OCI-LY3 (cell line): ENCODE results near the gene PRMT7.

Source experiments
- H2AFZ ChIP-seq: fragments of 200-600, 300-600 bp; shearing (Covaris generic); 2 replicates; pipeline ENCODE4 v1.6.0; 2014; ENCODE audit warnings: antibody characterized with exemption, low read depth, low read length
- H3K27ac ChIP-seq: fragments of 200-600, 300-600 bp; sonication (generic); 2 replicates; pipeline ENCODE4 v1.5.1; 2014; ENCODE audit warnings: mild to moderate bottlenecking, low read length, moderate library complexity, mixed read lengths
- H3K27me3 ChIP-seq: fragments of 200-600, 300-600 bp; sonication (generic); 2 replicates; pipeline ENCODE4 v1.6.1; 2014; ENCODE audit warnings: low read depth, low read length, mixed read lengths
- H3K36me3 ChIP-seq: fragments of 200-600, 300-600 bp; sonication (generic); replicated peaks from 2 replicates; pipeline ENCODE3; 2014; ENCODE audit warnings: low read depth, low read length, mixed read lengths
- H3K4me1 ChIP-seq: fragments of 300-600, 200-600 bp; sonication (generic); 2 replicates; pipeline ENCODE4 v1.6.1; 2014; ENCODE audit warnings: low read length, mixed read lengths
- H3K4me2 ChIP-seq: fragments of 200-600, 300-600 bp; sonication (generic); 2 replicates; pipeline ENCODE4 v1.6.1; 2014; ENCODE audit warnings: low read length, mixed read lengths
- H3K4me3 ChIP-seq: fragments of 300-600, 200-600 bp; sonication (generic); 2 replicates; pipeline ENCODE4 v1.5.1; 2014; ENCODE audit warnings: antibody characterized with exemption, mild to moderate bottlenecking, low read length, moderate library complexity
- H3K79me2 ChIP-seq: fragments of 300-600, 200-600 bp; shearing (Covaris generic); 2 replicates; pipeline ENCODE4 v1.6.1; 2014; ENCODE audit warnings: mild to moderate bottlenecking, low read length, mixed read lengths
- H3K9ac ChIP-seq: fragments of 300-600, 200-600 bp; shearing (Covaris generic); 2 replicates; pipeline ENCODE4 v1.6.0; 2014; ENCODE audit warnings: mild to moderate bottlenecking, low read length, moderate library complexity
- H3K9me3 ChIP-seq: fragments of 200-600, 300-600 bp; shearing (Covaris generic); 2 replicates; pipeline ENCODE4 v1.6.1; 2014; ENCODE audit warnings: low read length, mixed read lengths; ENCODE audit not compliant: insufficient read depth
- H4K20me1 ChIP-seq: fragments of 200-600, 300-600 bp; sonication (generic); 2 replicates; pipeline ENCODE4 v1.6.1; 2016; ENCODE audit warnings: low read length, mixed read lengths; ENCODE audit not compliant: insufficient read depth
- EZH2phosphoT487 ChIP-seq: fragments of 200-600 bp; shearing (Covaris generic); IDR thresholded peaks from 2 replicates; pipeline ENCODE4 v1.6.1; 2018; ENCODE audit warnings: antibody characterized with exemption, mixed run types, low read depth
- TF ChIP-seq, protein P1 (sequence below): fragments of 200-600, 300-600 bp; sonication (generic); IDR thresholded peaks from 2 replicates; pipeline ENCODE4 v1.5.1; 2014; ENCODE audit warnings: antibody characterized with exemption, low read length, low read depth

Gene PRMT7

DNA sequence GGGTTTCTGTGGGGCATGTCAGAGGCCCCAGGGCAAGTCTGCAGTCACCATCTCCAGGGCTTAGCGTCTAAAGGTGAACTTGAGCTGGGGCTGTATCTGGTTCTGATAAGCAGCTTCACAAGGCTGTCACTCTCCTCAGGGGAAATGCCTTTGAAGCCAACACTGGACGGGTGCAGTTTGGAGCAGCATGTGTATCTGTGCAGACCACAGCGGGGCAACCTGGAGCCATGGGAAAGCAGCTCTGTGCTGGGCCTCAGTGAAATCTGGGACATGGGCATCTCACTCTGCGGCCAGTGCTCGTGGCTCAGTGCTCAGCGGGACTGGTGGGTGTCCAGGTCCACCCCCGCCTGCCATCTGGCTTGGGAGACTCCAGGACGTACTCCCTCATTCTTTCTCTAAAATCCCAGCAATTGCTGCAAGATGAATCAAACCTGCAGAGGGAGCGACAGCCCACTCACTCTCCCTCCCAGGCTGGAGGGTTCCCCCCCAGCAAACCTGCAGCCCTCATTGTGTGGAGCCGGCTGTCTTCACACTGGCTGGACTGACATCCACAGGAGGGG, 63.5 kb downstream of the PRMT7 start:
- Histone ChIP-seq H3K4me3 (no peak overlapping the region), H3K27ac (no peak overlapping the region), H3K27me3 (peaks cover 3% of the 10 kb centered on the region; the same call in 1 of the 2 replicates), H3K9me3 (no peaks in the 10 kb centered on the region), H3K9ac (no peak overlapping the region), H3K4me1 (peaks cover 16% of the 10 kb centered on the region), H4K20me1 (no peaks in the 10 kb centered on the region), H3K36me3 (no peaks in the 10 kb centered on the region), H2AFZ (no peak overlapping the region), H3K79me2 (no peaks in the 10 kb centered on the region), H3K4me2 (no peak overlapping the region)
- TF ChIP-seq, protein P1, sequence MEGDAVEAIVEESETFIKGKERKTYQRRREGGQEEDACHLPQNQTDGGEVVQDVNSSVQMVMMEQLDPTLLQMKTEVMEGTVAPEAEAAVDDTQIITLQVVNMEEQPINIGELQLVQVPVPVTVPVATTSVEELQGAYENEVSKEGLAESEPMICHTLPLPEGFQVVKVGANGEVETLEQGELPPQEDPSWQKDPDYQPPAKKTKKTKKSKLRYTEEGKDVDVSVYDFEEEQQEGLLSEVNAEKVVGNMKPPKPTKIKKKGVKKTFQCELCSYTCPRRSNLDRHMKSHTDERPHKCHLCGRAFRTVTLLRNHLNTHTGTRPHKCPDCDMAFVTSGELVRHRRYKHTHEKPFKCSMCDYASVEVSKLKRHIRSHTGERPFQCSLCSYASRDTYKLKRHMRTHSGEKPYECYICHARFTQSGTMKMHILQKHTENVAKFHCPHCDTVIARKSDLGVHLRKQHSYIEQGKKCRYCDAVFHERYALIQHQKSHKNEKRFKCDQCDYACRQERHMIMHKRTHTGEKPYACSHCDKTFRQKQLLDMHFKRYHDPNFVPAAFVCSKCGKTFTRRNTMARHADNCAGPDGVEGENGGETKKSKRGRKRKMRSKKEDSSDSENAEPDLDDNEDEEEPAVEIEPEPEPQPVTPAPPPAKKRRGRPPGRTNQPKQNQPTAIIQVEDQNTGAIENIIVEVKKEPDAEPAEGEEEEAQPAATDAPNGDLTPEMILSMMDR, result no peak
- TF ChIP-seq EZH2phosphoT487, result no peak

- H3K4me2 ChIP-seq, result no peak overlapping the region
- no peak overlapping the region for H3K9ac ChIP-seq
- H2AFZ ChIP-seq, result no peak overlapping the region
- no peaks in the 10 kb centered on the region for H4K20me1 ChIP-seq
- no peak overlapping the region for H3K27ac ChIP-seq
- TF ChIP-seq, protein P1, result no peak
- no peak for TF ChIP-seq EZH2phosphoT487
- H3K4me1 ChIP-seq, result peaks cover 8% of the 10 kb centered on the region
- no peaks in the 10 kb centered on the region for H3K36me3 ChIP-seq
- no peak overlapping the region for H3K4me3 ChIP-seq
- peaks cover 3% of the 10 kb centered on the region; the same call in 1 of the 2 replicates for H3K27me3 ChIP-seq
- H3K9me3 ChIP-seq, result no peaks in the 10 kb centered on the region
- no peaks in the 10 kb centered on the region for H3K79me2 ChIP-seq
Observed at GRCh38 chr16:68374961-68375660, 64.3 kb downstream of the PRMT7 start.

DNA sequence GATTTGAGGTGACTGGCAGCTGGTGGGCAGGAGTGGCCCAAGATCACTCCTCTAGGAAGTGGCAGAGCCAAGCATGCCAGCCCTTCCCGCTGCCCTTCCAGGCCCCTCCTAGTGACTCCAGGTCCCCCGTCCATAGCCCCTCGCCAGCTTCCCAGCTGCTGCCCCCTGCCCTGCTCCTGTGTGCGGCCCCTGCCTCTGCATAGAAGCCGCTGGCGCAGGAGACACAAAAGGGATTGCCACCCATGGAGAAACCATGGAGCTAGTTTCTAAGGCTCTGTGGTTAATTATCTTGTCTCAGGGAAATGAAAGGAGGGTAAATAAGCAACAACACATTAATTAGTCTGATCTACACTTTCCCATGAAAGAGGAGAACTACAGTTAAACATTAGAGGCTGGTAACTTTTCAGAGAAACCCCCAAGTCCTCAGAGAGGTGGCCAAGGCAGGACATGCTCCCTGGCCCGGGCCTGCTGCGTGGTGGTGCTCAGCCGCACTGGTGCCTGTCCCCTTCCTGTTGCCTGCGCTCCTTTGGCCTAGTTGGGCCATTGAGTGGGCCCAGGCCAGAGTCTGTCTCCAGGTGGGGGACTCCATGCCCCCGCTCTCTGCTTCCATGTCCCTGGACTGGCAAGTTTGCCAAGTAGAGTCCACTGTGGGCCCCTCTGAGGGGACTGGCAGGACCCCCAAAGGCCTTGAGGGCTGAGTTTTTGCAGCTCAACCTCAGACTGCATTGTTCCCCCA, 65.2 kb downstream of the PRMT7 start:
- Histone ChIP-seq H3K79me2 (no peaks in the 10 kb centered on the region), H3K27ac (no peak overlapping the region), H2AFZ (no peak overlapping the region), H3K27me3 (peaks cover 3% of the 10 kb centered on the region; the same call in 1 of the 2 replicates), H3K9ac (no peak overlapping the region), H3K4me2 (no peak overlapping the region), H3K9me3 (no peaks in the 10 kb centered on the region), H3K36me3 (no peaks in the 10 kb centered on the region), H4K20me1 (no peaks in the 10 kb centered on the region), H3K4me3 (no peak overlapping the region), H3K4me1 (peaks cover 4% of the 10 kb centered on the region; the same call in 1 of the 2 replicates)
- no peak for TF ChIP-seq EZH2phosphoT487
- TF ChIP-seq, protein P1, result no peak

DNA sequence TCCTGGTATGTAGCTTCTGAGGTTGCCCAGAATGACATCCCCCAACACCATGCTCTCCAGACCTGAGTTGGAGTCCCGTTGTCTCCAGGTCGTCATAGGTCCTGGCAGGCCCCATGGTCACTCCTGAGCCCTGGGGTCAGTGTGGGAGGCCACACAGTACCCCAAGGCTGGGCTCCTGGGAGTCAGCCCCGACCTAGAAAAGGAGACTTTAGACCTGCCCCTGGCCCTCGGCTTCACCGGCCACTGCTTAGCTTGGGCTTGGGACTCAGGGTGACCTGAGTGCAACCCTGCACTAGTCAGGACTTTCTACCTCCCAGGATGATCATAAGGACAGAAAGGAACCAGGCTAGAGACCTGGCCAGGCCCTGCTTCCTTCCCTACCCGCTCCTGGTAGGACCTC, 65.8 kb downstream of the PRMT7 start:
- Histone ChIP-seq H3K79me2 (no peaks in the 10 kb centered on the region), H3K36me3 (no peaks in the 10 kb centered on the region)

More for the DNA sequence above, 65.8 kb downstream of the PRMT7 start:
- H3K27ac ChIP-seq, result no peak overlapping the region
- H3K9ac ChIP-seq, result no peak overlapping the region
- H3K4me1 ChIP-seq, result peaks cover 4% of the 10 kb centered on the region; the same call in 1 of the 2 replicates
- H3K4me3 ChIP-seq, result no peak overlapping the region
- H3K4me2 ChIP-seq, result no peak overlapping the region
- no peak overlapping the region for H2AFZ ChIP-seq
- TF ChIP-seq EZH2phosphoT487, result no peak
- TF ChIP-seq, protein P1, result no peak
- peaks cover 3% of the 10 kb centered on the region; the same call in 1 of the 2 replicates for H3K27me3 ChIP-seq
- H3K9me3 ChIP-seq, result no peaks in the 10 kb centered on the region
- no peaks in the 10 kb centered on the region for H4K20me1 ChIP-seq
